Small intestine (tissue), 7 donors: ENCODE results near the gene HOXA7. TPM values are rescaled to one million over a fixed set of nuclear protein-coding genes. Genes with fewer than 3 reads are reported as not detected.

ENCODE experiments used
- DNase-seq, 2 donors: peaks; one replicate each; pipeline versions ENCODE4 v3.0.0 to v3.0.0-alpha.2; 2013
- FAIRE-seq: peaks from 2 replicates; lab custom pipeline; 2012; peaks lifted over from hg19 to GRCh38; lab: Jason Lieb, UNC
- H3K27ac ChIP-seq, 3 donors: one replicate each; pipeline ENCODE4 v1.5.1; 2013; ENCODE audit warnings: low read length in 2 of 3, mild to moderate bottlenecking in 2 of 3, control low read depth in 1 of 3, inconsistent platforms in 1 of 3, low read depth in 1 of 3, moderate library complexity in 1 of 3
- H3K27me3 ChIP-seq, 3 donors: one replicate each; pipeline ENCODE4 v1.6.1; 2013; ENCODE audit warnings: low read length in 3 of 3, inconsistent platforms in 1 of 3; ENCODE audit not compliant: control insufficient read depth in 3 of 3, insufficient read depth in 3 of 3
- H3K36me3 ChIP-seq, 3 donors: one replicate each; pipeline ENCODE4 v1.6.1; 2013; ENCODE audit warnings: low read length in 3 of 3, inconsistent platforms in 1 of 3, low read depth in 1 of 3, mild to moderate bottlenecking in 1 of 3, moderate library complexity in 1 of 3; ENCODE audit not compliant: control insufficient read depth in 3 of 3, insufficient read depth in 2 of 3
- H3K4me1 ChIP-seq, 3 donors: one replicate each; pipeline ENCODE4 v1.6.1; 2013; ENCODE audit warnings: low read length in 2 of 3, inconsistent platforms in 1 of 3, low read depth in 1 of 3, mild to moderate bottlenecking in 1 of 3, moderate library complexity in 1 of 3; ENCODE audit not compliant: control insufficient read depth in 3 of 3, insufficient read depth in 2 of 3
- H3K4me3 ChIP-seq, 3 donors: one replicate each; pipeline ENCODE4 v1.5.1; 2013; ENCODE audit warnings: low read length in 3 of 3, control low read depth in 1 of 3, inconsistent platforms in 1 of 3, low read depth in 1 of 3, mild to moderate bottlenecking in 1 of 3, moderate library complexity in 1 of 3
- H3K9me3 ChIP-seq, 2 donors: one replicate each; pipeline ENCODE4 v1.6.1; 2013; ENCODE audit warnings: low read depth in 1 of 2, low read length in 1 of 2; ENCODE audit not compliant: control insufficient read depth in 2 of 2, insufficient read depth in 1 of 2
- WGBS, 3 donors: extraction: QIAGEN DNeasy Blood & Tissue Kit; methylation state at CpG; one replicate each; pipeline ENCODE4 v1.1.7; 2013; 5-methylcytosine and 5-hydroxymethylcytosine counted together
- polyA plus RNA-seq, 4 donors: library from polyadenylated mRNA; stranded (reverse) in 3 of 4; unstranded in 1 of 4; fragments of 200-250 nt in 3 of 4; fragments of 120-200 nt in 1 of 4; gene quantifications; one replicate each; pipeline versions ENCODE4 v1.2.1 to v1.2.3, GENCODE V29; 2013
- donor health status: healthy with polysubstance abuse.
- donor health status: control.
- donor health status: control.
- donor health status: Bipolar disorder and iron deficiency.
- donor health status: healthy.

The HOXA7 gene
- polyA plus RNA-seq, 4 donors, result 1.1 to 16.9 (median 1.9) TPM; not detected in 1

- Histone ChIP-seq H3K9me3 (no peaks in the 10 kb centered on the region), H3K27me3 (peaks cover 3 to 92% (median 28%) of the 10 kb centered on the region in 3 donors), H3K36me3 (peaks cover 0 to 26% (median 0%) of the 10 kb centered on the region in 3 donors), H3K27ac (peak overlapping the region in 2 of 3 donors; percentile 47 to 78), H3K4me3 (peak overlapping the region; percentile 7 to 42 (median 7)), H3K4me1 (peaks cover 0 to 37% (median 0%) of the 10 kb centered on the region in 3 donors)
- DNase-seq (peak in 1 of 2 donors; percentile 62), FAIRE-seq (no peak)
- WGBS, 3 donors, result 18 to 26% (median 21%) methylated on average over 26 to 28 of the region's 28 CpGs
These were observed 8.3 kb downstream of the HOXA7 start for GRCh38 chr7:27148031-27148755.

GRCh38 chr7:27147199-27148030, 9.1 kb downstream of the HOXA7 start, which contains the start of gene HOXA6:
Gene HOXA6 (minus strand): TSS chr7:27147774. CDS start chr7:27147749, 25 bp downstream.
- Histone ChIP-seq H3K36me3 (peaks cover 0 to 31% (median 0%) of the 10 kb centered on the region in 3 donors), H3K4me1 (peaks cover 0 to 37% (median 0%) of the 10 kb centered on the region in 3 donors), H3K9me3 (no peaks in the 10 kb centered on the region), H3K27ac (peak within 1 kb of the TSS in 2 of 3 donors; percentile 73 to 78), H3K4me3 (peak within 1 kb of the TSS; percentile 7 to 42 (median 7)), H3K27me3 (peaks cover 9 to 89% (median 21%) of the 10 kb centered on the region in 3 donors)
- FAIRE-seq, result no peak
- DNase-seq, result peak; percentile 40 to 71
- WGBS, 3 donors, result 9 to 22% (median 13%) methylated on average over 63 of the region's 63 CpGs

GRCh38 chr7:27146491-27147198, 9.8 kb downstream of the HOXA7 start:
- DNase-seq (no peak), FAIRE-seq (no peak)
- Histone ChIP-seq H3K9me3 (no peaks in the 10 kb centered on the region), H3K4me1 (peaks cover 0 to 44% (median 0%) of the 10 kb centered on the region in 3 donors), H3K27ac (peak overlapping the region in 2 of 3 donors; percentile 57 to 78), H3K36me3 (peaks cover 0 to 39% (median 0%) of the 10 kb centered on the region in 3 donors), H3K27me3 (peaks cover 11 to 89% (median 18%) of the 10 kb centered on the region in 3 donors), H3K4me3 (peak overlapping the region in 1 of 3 donors; percentile 42)
- 43 to 77% (median 73%) methylated on average over 5 of the region's 5 CpGs for WGBS, 3 donors

DNA sequence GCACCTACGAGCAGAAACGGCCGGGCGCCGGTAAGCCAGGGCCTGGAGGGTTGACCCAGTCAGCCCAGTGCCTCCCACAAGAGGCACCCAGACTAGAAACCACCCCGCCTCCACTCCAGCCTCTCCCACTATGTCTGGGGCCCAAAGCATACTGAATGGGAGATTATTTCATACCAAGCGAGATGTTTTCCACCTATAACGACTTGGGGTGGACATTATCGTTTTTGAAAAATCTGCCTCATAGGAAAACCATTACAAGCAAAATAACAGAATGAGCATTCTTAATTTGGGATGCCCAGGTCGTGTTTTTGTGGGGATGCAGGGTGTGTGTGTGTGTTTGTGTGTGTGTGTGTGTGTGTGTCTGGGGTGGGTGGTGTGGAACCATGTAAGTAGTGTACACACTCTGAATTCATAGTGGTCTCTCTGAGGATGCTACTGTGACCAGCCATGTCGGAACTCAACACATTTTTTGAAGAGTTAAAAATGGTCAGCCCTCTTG, 10.5 kb downstream of the HOXA7 start:
- DNase-seq (no peak), FAIRE-seq (no peak)
- Histone ChIP-seq H3K36me3 (peaks cover 0 to 40% (median 0%) of the 10 kb centered on the region in 3 donors), H3K9me3 (no peaks in the 10 kb centered on the region), H3K4me1 (peaks cover 0 to 41% (median 0%) of the 10 kb centered on the region in 3 donors), H3K4me3 (peak overlapping the region in 1 of 3 donors; percentile 6), H3K27ac (peak overlapping the region in 2 of 3 donors; percentile 13 to 62), H3K27me3 (peaks cover 9 to 84% (median 13%) of the 10 kb centered on the region in 3 donors)
- 36 to 72% (median 61%) methylated on average over 11 of the region's 11 CpGs for WGBS, 3 donors

DNA sequence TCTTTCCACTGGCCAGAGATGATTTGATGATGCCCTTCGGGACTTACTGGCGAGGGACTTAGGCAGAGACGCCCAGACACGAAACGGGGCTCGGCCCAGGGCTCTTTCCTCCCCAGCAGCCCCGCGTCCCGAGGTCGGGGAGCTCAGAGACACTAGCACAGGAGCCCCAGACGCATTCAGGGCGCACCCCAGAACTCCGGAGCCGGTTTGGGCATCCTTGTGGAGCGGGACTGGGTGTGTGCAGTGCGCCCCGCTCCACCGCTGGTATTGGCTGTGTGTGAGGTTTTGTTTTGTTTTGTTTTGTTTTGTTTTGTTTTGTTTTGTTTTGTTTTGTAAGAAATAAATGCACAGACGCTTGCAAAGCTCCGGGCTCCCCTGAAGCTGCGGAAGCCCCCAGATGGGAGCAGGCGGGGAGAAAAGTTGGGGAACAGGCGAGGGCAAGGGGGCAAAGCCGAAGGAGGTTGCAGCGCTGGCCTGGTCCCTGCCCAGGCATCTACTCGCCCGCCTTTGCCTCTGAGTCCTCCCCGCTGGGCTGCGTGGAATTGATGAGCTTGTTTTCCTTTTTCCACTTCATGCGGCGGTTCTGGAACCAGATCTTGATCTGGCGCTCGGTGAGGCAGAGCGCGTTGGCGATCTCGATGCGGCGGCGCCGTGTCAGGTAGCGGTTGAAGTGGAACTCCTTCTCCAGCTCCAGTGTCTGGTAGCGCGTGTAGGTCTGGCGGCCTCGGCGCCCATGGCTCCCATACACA, 11.1 kb downstream of the HOXA7 start:
- DNase-seq (no peak), FAIRE-seq (no peak)
- WGBS, 3 donors, result 29 to 67% (median 47%) methylated on average over 47 of the region's 47 CpGs
- Histone ChIP-seq H3K27me3 (peaks cover 9 to 78% (median 13%) of the 10 kb centered on the region in 3 donors), H3K36me3 (peaks cover 0 to 38% (median 0%) of the 10 kb centered on the region in 3 donors), H3K4me1 (peaks cover 0 to 42% (median 0%) of the 10 kb centered on the region in 3 donors), H3K9me3 (no peaks in the 10 kb centered on the region), H3K4me3 (peak overlapping the region in 1 of 3 donors; percentile 29), H3K27ac (peak overlapping the region in 2 of 3 donors; percentile 52 to 62)

DNA sequence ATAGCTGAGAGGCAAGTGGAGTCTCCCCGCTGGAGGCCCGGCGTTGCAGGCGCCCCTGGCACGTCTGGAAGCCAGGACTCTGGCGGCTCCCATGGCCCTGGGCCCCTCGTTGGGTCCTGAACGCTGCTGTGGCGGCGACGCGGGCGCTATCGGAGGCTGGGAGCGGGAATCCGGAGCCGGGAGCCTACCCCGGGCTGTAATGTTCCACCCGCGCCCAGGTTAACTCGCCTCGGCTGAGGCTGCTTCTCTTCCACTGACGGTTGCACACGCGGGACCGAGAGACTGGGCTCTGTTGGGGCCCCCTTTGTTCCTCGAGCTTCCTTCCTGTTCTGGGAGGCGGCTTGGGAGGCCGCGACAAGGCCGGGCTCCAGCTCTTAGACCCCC, 11.7 kb downstream of the HOXA7 start:
- Histone ChIP-seq H3K4me1 (peaks cover 0 to 41% (median 2%) of the 10 kb centered on the region in 3 donors), H3K36me3 (peaks cover 0 to 35% (median 0%) of the 10 kb centered on the region in 3 donors), H3K9me3 (no peaks in the 10 kb centered on the region), H3K27ac (peak overlapping the region in 2 of 3 donors; percentile 52 to 62), H3K4me3 (peak overlapping the region in 1 of 3 donors; percentile 29), H3K27me3 (peaks cover 9 to 72% (median 13%) of the 10 kb centered on the region in 3 donors)
- FAIRE-seq (no peak), DNase-seq (no peak)
- whole genome bisulfite sequencing, 3 donors, result 7 to 47% (median 32%) methylated on average over 30 to 31 of the region's 31 CpGs
